Stimulated activated CD8-positive, alpha-beta memory T cell treated with anti-CD3 and anti-CD28 coated beads, Interleukin-2, amount 100 ng/mL, for 1 hour (primary cell): ENCODE data around the gene PERCC1.

ENCODE experiments used
- DNase-seq, 2 donors: peaks; one replicate each; pipeline ENCODE4 v3.0.0-alpha.2; 2020; ENCODE audit warnings: low read depth in 2 of 2

PERCC1 gene

GRCh38 chr16:1450218-1450617 lies 19.3 kb downstream of the PERCC1 start:
- DNase-seq = no peak

DNA sequence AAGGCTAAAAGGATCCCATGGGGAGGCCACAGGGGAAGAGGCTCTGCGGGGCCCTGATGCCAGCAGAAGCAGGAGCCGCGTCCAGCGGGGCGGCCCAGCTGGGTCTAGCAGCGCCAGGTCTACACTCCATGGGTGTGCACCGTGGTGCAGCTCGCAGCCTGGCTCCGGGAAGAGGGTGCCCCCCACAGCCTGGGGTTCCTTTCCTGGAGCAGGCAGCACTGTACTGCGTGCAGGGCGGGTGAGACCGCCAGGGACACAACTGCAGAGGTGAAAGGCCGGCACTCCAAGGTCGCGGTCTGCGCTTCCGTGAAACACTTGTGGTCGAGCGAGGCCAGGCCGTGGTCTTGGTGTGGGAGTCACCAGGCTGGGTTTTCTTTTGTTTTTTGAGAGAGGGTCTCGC lies 20.0 kb downstream of the PERCC1 start:
- no peak for DNase-seq

- no peak for DNase-seq
Observed at GRCh38 chr16:1451702-1452392, 21.0 kb downstream of the PERCC1 start.

DNA sequence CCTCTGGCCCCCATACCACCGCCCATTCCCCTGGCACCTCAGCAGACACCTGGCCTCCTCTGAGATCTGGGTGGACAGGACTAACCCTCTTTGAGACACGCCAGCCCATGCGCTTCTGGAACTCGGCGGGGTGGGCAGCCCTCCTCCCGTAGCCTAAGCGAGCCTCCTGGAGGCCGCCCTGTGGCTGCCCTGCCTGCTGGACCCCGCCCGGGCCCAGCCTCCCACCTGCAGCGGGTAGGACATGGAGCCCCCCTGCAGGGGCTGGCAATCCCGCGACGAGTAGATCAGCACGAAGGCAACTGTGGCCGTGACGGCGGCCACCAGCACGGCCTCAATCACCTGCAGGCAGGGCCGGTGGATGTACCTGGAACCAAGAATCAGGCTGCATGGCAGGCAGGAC lies 21.7 kb downstream of the PERCC1 start:
- DNase-seq = no peak

GRCh38 chr16:1453316-1453715 lies 22.4 kb downstream of the PERCC1 start:
- no peak for DNase-seq

GRCh38 chr16:1454561-1454960 lies 23.7 kb downstream of the PERCC1 start:
- no peak for DNase-seq

GRCh38 chr16:1455190-1456171 lies 24.6 kb downstream of the PERCC1 start:
- DNase-seq = no peak

DNA sequence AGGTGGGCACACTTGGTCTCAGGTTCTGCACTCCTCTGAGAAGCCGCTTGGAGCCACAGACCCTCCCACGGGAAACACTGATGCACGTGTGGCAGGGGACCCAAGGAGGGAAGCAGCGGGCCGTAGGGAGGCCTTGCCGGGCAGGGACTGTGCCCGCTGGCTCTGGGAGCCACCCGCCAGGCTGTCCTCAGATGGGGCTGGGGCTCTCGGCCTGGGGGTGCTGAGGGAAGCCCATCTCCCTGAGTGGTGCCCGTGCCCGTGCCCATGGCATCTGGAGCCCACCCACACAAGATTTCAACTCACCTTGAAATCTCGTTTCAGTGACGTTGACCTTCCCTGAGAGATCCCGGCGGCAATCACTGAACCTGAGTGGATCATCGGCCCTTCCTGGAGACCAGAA lies 26.1 kb downstream of the PERCC1 start:
- no peak for DNase-seq

GRCh38 chr16:1457489-1458245 lies 26.8 kb downstream of the PERCC1 start:
- DNase-seq = no peak

DNA sequence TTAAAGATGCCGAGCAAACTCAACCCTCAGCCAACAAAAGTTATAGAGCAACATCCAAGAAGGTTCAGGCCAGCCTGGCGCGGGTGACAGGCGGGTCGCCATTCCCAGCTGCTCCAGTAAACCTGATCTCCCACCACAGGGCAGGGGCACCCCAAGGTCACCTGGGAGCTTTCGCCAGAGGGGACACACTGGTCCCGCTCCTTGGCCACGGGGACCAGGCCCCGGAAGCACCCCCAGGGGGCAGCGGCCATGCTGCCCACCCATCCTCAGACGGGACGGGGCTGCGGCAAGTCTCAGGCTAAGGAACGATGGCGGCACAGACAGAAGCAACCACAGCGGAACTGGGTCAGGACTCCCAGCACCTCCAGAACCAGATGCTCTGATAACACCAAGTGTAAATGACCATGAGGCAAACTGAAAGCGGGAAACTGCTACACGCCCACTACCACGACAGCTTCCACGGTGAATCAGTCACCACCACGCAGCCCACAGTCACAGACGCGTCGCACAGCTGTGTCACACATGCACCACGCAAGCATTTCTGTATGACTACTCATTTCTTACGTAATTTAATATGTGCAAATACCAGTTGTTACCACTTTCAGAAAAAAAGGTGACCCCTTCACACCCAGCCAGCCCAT lies 27.6 kb downstream of the PERCC1 start:
- DNase-seq = no peak

GRCh38 chr16:1458977-1459341 lies 28.1 kb downstream of the PERCC1 start:
- DNase-seq = no peak

- DNase-seq = no peak
Observed at GRCh38 chr16:1459967-1460366, 29.1 kb downstream of the PERCC1 start.

DNA sequence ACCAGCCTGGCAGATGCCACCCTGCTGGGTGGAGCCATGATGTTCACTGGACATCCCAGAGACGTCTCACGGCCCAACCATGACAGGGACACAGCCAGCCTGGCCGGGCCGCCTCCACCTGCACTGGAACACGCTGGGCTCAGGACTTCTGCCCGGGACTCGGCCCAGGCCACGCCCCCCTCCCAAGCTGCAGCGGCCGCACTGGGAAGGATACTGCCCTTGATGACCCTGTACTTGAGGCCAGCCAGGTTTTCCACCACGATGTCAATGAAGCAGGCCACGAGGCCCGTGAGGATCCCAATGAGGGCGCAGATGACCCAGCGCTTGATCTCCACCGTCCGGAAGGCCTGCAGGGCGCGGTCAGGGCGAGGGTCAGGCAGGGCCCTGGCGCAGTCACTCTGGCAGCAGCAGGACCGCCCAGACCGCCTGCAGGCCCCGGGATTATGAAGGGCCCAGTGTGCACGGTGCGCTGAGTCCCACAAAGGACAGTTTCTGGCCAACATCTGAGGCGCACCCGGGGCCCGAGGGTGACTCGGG lies 29.8 kb downstream of the PERCC1 start:
- no peak for DNase-seq

DNA sequence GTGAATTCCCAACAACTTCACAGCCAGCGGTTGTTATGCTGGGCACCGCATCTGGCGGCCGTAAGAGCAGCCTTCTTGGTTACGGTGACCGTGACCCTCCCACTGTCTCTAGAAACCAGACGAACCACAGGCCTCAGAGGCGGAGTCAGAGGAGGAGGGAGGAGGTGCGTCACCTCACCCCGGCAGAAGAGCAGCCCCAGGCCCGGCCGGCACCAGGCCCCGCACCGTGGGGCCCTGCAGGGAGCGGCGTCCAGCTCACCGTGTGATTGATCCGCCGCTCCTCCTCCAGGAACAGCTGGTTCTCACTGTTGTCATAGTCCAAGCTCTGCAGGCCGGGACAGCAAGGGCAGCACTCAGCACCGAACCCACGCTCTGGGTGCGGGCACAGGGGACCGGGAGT lies 30.3 kb downstream of the PERCC1 start:
- DNase-seq = no peak

GRCh38 chr16:1464196-1464893 lies 33.5 kb downstream of the PERCC1 start:
- DNase-seq = no peak

- no peak for DNase-seq
Observed at GRCh38 chr16:1464894-1465566, 34.2 kb downstream of the PERCC1 start.

- DNase-seq = no peak
Observed at GRCh38 chr16:1465567-1465915, 34.7 kb downstream of the PERCC1 start.

DNA sequence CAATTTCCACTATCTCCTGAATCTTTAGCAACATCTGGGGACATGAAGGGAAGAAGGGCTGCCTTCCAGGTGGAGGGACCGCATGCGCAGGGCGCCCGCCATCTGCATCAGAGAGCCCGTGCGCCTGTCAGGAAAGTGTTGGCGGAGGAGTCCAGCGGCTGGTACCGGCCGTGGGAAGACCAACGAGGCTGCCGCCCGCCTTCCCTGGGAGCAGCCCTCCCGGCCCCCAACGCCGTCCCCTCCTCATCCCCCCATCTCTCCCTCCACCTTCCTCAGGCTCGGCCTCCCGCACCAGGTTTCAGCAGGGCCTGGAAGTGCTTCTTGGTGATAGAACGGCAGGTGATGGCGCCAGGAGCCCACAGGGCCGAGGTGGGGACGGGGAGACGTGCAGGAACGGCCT lies 35.2 kb downstream of the PERCC1 start:
- no peak for DNase-seq

- no peak for DNase-seq
Observed at GRCh38 chr16:1466968-1467521, 36.2 kb downstream of the PERCC1 start.

DNA sequence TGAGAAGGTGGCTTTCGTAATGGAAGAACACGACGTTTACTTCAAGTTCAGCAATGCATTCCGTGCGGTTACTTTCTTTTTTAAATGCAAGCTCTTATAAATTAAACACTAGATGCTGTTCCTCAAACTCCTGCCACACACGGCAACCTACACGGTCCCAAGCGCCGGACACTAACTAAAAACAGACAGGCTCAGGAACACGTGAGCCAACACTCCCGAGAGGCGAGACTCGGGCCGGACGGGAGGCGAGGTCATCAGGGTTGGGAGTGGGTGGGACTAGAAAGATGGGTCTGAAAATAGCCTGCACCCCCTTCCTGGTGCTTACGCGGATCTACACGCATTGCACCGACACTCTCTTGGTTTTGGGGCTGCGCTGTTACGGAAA lies 37.5 kb downstream of the PERCC1 start:
- no peak for DNase-seq
